ENCODE results near the gene CYTH3.
"Not testable (repeated sequence)": the region's sequence is repeated elsewhere in the genome, so short reads cannot be mapped to it uniquely, and the experiment has no call there.

The CYTH3 gene

DNA sequence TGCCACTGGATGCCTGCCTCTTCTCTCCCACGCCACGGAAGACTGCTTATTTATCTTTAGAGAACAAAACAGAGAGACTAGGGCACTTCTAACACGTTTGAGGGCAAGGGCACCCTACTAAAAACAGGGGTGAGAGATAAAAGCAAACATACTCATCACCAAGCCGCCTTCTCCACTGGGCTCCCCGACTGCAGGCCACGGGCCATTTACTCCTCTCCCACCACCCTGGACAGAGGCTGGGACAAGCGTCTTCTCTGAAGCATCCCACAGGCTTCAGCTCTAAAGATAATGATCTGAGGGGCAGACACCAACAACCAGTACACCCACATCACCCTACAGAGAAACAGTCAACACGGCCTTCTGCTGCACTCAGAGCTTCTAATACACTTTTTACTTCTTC lies 78.7 kb downstream of the CYTH3 start:
- no peak for DNase-seq (ENCODE audit: low read depth)
- no peak overlapping the region for H3K4me3 ChIP-seq (ENCODE audit: low read depth, low read length)
- TF ChIP-seq, protein P1, sequence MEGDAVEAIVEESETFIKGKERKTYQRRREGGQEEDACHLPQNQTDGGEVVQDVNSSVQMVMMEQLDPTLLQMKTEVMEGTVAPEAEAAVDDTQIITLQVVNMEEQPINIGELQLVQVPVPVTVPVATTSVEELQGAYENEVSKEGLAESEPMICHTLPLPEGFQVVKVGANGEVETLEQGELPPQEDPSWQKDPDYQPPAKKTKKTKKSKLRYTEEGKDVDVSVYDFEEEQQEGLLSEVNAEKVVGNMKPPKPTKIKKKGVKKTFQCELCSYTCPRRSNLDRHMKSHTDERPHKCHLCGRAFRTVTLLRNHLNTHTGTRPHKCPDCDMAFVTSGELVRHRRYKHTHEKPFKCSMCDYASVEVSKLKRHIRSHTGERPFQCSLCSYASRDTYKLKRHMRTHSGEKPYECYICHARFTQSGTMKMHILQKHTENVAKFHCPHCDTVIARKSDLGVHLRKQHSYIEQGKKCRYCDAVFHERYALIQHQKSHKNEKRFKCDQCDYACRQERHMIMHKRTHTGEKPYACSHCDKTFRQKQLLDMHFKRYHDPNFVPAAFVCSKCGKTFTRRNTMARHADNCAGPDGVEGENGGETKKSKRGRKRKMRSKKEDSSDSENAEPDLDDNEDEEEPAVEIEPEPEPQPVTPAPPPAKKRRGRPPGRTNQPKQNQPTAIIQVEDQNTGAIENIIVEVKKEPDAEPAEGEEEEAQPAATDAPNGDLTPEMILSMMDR (conservative IDR thresholded peaks at IDR 0.05; ENCODE audit: low read depth, low read length) = no peak

DNA sequence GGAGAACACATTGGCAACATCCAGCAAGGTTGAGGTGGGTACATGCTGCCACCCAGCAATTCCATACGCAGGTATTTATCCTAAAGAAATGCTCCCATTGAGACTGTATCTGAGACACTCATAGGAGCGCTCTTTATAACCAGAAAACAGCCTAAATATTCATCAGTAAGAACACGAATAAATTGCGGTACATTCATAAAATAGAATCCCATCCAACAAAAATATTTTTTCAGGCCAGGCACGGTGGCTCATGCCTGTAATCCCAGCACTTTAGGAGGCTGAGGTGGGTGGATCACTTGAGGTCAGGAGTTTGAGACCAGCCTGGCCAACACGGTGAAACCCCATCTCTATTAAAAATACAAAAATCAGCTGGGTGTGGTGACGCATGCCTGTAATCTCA lies 81.9 kb downstream of the CYTH3 start:
- DNase-seq (ENCODE audit: low read depth); H3K4me3 ChIP-seq (ENCODE audit: low read depth, low read length): not testable (repeated sequence)

DNA sequence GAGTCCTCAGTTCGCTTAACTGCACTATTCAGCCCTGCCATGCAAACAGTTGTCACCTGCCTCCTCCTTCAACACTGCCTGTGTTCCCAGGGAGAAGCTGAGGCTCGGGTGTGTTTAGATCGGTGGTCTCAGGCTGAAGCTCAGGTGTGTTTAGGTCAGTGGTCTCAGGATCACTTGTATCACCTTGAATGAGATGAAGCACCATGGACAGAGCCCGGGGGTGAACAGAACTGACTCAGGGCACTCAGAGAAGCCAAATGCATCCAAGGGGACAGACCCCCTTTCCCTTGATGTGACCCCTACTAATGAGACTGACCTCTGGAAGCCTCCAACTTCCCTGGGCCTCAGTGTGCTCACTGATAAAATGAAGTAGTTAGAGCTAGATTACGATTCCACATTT lies 84.0 kb downstream of the CYTH3 start:
- H3K4me3 ChIP-seq (ENCODE audit: low read depth, low read length) = no peak overlapping the region
- no peak for DNase-seq (ENCODE audit: low read depth)
- TF ChIP-seq, protein P1 (conservative IDR thresholded peaks at IDR 0.05; ENCODE audit: low read depth, low read length) = no peak

DNA sequence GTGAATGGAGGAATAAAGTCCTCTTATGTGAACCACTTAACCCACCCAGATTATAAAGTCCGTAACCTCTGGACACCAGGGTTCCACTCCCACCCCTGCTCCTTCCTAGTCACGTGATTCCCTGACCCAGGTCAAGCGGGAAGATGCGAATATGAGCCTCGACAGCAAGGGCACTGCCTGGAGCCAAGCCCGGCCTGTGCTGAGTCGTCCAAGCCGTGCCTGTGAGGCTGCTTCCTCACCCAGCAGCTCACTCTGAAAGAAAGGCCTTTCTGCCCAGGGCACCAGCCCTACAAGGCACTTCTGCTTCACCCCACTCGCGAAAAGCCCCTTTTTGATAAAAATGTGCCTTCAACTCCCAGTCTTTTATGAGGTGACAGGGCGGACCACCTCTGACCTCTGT lies 85.8 kb downstream of the CYTH3 start:
- TF ChIP-seq, protein P1 (conservative IDR thresholded peaks at IDR 0.05; ENCODE audit: low read depth, low read length) = no peak
- DNase-seq (ENCODE audit: low read depth) = no peak
- no peak overlapping the region for H3K4me3 ChIP-seq (ENCODE audit: low read depth, low read length)

DNA sequence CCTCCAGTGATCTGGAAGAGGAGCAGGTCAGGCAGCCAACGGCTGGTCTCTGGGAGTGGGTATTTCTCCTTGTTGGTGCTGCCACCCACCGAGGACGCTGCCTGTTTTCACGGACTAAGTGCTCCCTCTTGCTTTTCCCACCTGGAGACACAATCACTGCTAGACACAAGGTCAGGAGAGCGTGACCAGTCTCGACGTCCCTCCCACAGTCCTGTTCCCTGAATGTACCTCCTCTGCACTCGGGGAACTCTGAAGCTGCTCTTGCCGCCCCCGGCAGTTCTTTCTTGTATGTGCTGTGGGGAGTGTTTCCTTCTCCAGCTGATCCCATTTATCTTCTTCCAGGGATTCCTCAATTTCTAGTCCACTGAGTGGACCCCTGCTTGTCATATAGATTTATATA lies 89.4 kb downstream of the CYTH3 start:
- TF ChIP-seq, protein P1 (conservative IDR thresholded peaks at IDR 0.05; ENCODE audit: low read depth, low read length) = no peak
- DNase-seq (ENCODE audit: low read depth) = no peak
- no peak overlapping the region for H3K4me3 ChIP-seq (ENCODE audit: low read depth, low read length)

DNA sequence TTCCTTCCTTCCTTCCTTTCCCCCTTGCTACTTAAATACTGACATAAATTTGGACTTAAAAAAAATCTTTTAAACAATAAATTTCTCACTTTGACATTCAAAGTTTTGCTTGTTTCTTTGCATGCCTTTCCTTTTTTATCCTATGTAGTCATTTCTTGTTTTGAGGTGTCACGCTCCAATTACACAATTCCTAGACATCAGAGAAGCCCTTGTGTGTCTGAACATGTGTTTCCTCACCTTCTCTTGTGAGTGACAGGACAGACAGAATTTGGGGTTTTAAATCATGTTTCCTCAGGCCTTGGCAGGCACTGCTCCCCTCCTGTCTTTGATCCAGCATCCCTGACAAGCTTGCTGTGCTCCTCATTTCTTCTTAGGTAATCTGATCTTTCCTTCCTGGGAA lies 91.3 kb downstream of the CYTH3 start:
- H3K4me3 ChIP-seq (ENCODE audit: low read depth, low read length) = no peak overlapping the region
- no peak for DNase-seq (ENCODE audit: low read depth)
- TF ChIP-seq, protein P1 (conservative IDR thresholded peaks at IDR 0.05; ENCODE audit: low read depth, low read length) = no peak

DNA sequence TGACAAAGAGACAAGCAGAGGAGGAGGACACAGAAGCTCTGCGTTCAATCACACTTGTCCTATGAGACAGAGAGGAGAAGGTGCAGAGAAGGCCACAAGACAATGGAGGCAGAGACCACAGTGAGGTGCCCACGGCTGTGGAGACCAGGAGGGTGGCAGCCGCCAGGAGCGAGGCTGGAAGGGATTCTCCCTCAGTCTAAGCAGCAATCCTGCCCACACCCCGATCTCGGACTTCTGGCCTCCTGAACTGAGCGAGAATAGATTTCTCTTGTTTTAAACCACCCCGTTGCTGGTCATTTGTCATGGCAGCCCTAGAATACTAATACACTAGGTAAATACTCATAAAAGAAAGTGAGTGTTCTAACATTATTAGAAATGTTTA lies 92.1 kb downstream of the CYTH3 start:
- TF ChIP-seq, protein P1 (conservative IDR thresholded peaks at IDR 0.05; ENCODE audit: low read depth, low read length) = no peak
- H3K4me3 ChIP-seq (ENCODE audit: low read depth, low read length) = no peak overlapping the region
- DNase-seq (ENCODE audit: low read depth) = no peak
